CD4-positive, alpha-beta memory T cell (primary cell): ENCODE results near the gene COQ6. TPM values are rescaled to one million over a fixed set of nuclear protein-coding genes. Genes with fewer than 3 reads are reported as not detected.
"Not testable (repeated sequence)": the region's sequence is repeated elsewhere in the genome, so short reads cannot be mapped to it uniquely, and the experiment has no call there.

Experiments used
- CTCF ChIA-PET: fragments of 350-600 bp; sonication (Branson Sonifier 250); formaldehyde crosslinking; loops from one replicate; lab custom pipeline; 2021; ENCODE audit warnings: inconsistent platforms; ENCODE audit not compliant: partially characterized antibody; lab: Charles Lee
- POLR2A ChIA-PET: fragments of 350-600 bp; sonication (Branson Sonifier 250); formaldehyde crosslinking; loops from one replicate; lab custom pipeline; 2021; ENCODE audit not compliant: partially characterized antibody; lab: Charles Lee
- DNase-seq, 5 donors: peaks; one replicate each; pipeline versions ENCODE4 v3.0.0 to v3.0.0-alpha.2; 2020 to 2022; ENCODE audit warnings: mixed read lengths in 1 of 5
- H3K27ac ChIP-seq: one replicate; pipeline ENCODE4 v1.7.0; 2013; ENCODE audit warnings: low read depth, low read length
- H3K27me3 ChIP-seq: 2 replicates; pipeline ENCODE4 v1.7.0; 2013; ENCODE audit warnings: mild to moderate bottlenecking, low read length, moderate library complexity; ENCODE audit not compliant: insufficient read depth
- H3K36me3 ChIP-seq: 2 replicates; pipeline ENCODE4 v1.7.0; 2013; ENCODE audit warnings: mild to moderate bottlenecking, low read length, moderate library complexity; ENCODE audit not compliant: insufficient read depth
- H3K4me1 ChIP-seq: 2 replicates; pipeline ENCODE4 v1.7.0; 2013; ENCODE audit warnings: mild to moderate bottlenecking, low read length, moderate library complexity; ENCODE audit not compliant: insufficient read depth
- H3K4me3 ChIP-seq, 2 donors: one replicate each; pipeline ENCODE4 v1.7.0; 2013; ENCODE audit warnings: low read length in 2 of 2, mild to moderate bottlenecking in 1 of 2
- H3K9me3 ChIP-seq, 2 donors: one replicate each; pipeline ENCODE4 v1.7.0; 2013; ENCODE audit warnings: low read length in 2 of 2, control low read depth in 1 of 2; ENCODE audit not compliant: control insufficient read depth in 1 of 2
- H3K27ac Mint-ChIP-seq, 7 donors: one replicate each; pipeline ENCODE4 v1.8.0; 2020 to 2021; ENCODE audit warnings: mixed read lengths in 7 of 7, mild to moderate bottlenecking in 6 of 7, inconsistent platforms in 3 of 7, moderate library complexity in 3 of 7
- H3K27me3 Mint-ChIP-seq, 2 donors: one replicate each; pipeline ENCODE4 v1.8.0; 2020 to 2021; ENCODE audit warnings: mixed read lengths in 2 of 2
- H3K36me3 Mint-ChIP-seq, 2 donors: one replicate each; pipeline ENCODE4 v1.8.0; 2020 to 2021; ENCODE audit warnings: mixed read lengths in 2 of 2, inconsistent platforms in 1 of 2, mild to moderate bottlenecking in 1 of 2
- H3K4me1 Mint-ChIP-seq, 4 donors: one replicate each; pipeline ENCODE4 v1.8.0; 2020 to 2021; ENCODE audit warnings: mixed read lengths in 4 of 4, mild to moderate bottlenecking in 1 of 4
- H3K4me3 Mint-ChIP-seq, 8 donors: one replicate each; pipeline ENCODE4 v1.8.0; 2020 to 2021; ENCODE audit warnings: mixed read lengths in 8 of 8, mild to moderate bottlenecking in 7 of 8, moderate library complexity in 6 of 8, inconsistent platforms in 3 of 8
- H3K9me3 Mint-ChIP-seq, 8 donors: one replicate each; pipeline ENCODE4 v1.8.0; 2020 to 2021; ENCODE audit warnings: mixed read lengths in 8 of 8, mild to moderate bottlenecking in 5 of 8, inconsistent platforms in 3 of 8, moderate library complexity in 1 of 8
- intact Hi-C: fragments of 100-400 bp; cut with micrococcal nuclease; formaldehyde crosslinking; loops from one replicate; pipeline ENCODE4 v1.15.1; 2023
- polyA plus RNA-seq, 2 donors: library from polyadenylated mRNA; unstranded; fragments of 300-500 nt; fragmentation: Illumina TruSeq; gene quantifications; one replicate each; pipeline ENCODE4 v1.2.3, GENCODE V29; 2021
- total RNA-seq, 2 experiments: library from RNA; stranded (reverse); gene quantifications; one replicate each; pipeline ENCODE4 v1.2.3, GENCODE V29; 2021

Gene COQ6
- 10 to 100 TPM; 38.7 to 41.1 TPM for total RNA-seq
- 10 to 100 TPM; 20.7 to 23.3 TPM for polyA plus RNA-seq

DNA sequence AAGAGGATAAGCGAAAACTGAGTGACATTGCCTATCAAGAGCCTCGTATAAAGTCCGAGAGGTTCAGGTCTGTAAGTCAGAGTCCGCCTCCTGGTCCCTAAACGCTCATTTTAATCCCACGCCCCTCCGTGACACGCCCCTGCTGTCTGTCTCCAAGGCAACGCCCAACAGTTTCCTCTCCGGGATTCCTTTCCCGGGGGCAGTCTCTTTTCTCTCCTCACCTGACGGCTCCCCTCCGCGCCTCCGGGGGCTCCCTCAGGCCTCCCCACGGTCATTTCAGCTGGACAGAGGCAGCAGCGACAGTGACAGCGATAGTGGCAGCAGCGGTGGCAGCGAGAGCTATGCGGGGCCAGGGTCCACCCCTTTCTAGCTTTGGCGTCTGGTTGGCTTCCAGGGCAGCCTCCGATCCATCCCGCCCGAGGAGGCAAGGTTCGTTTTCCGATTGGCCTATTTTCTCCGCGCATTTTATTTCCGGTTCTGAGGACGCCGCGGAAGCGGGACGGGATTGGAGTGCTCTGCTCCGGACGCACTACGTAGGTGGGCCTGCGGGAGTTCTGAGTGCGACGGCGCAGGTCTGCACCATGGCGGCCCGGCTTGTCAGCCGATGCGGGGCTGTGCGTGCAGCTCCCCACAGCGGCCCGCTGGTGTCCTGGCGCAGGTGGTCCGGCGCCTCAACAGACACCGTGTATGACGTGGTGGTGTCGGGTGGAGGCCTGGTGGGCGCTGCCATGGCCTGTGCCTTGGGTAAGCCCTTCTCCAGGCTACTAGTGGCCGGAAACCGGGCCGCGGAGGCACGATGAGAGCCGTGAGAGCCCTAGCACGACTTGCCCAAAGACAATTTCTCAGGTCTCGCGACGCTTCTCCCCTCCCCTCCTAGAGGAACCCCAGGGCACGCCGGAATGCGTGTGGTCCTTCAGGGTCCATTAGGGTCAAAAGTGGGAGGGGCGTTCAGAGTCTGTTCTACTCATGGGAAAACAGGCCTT is at the start of gene COQ6, which contains the start of gene FAM161B:
COQ6 (plus strand) TSS at position 551 of the 983 bp plus-strand sequence; CDS start at position 582, 31 bp downstream.
FAM161B (minus strand) TSS at position 343 of the 983 bp plus-strand sequence; CDS start at position 275, 68 bp downstream.
- H3K4me3 ChIP-seq, result peak within 1 kb of the TSS; percentile 93 to 99
- H3K36me3 ChIP-seq, result peaks cover 11% of the 10 kb centered on the region
- DNase-seq, result peak; percentile 94 to 97 (median 95)
- intact Hi-C loops, result loop anchor here (1.0 to 5.0 kb wide), 5 partner anchors 63 to 188 kb away; partner anchors contain the start of genes ALDH6A1, LIN52 and ZNF410
- ChIA-PET CTCF (interaction anchor here (0.8 to 1.0 kb wide), 2 partner anchors 8 to 69 kb away, joined by 4 read pairs; partner anchors contain the start of genes BBOF1 and ENTPD5), POLR2A (interaction anchor here (0.6 to 1.6 kb wide), 11 partner anchors 64 to 892 kb away, joined by 3 to 8 read pairs (median 5); partner anchors contain the start of genes BBOF1, ENTPD5, PSEN1 and PTGR2)
- H3K4me1 ChIP-seq, result peaks cover 11% of the 10 kb centered on the region
- no peaks in the 10 kb centered on the region for H3K9me3 ChIP-seq
- H3K9me3 Mint-ChIP-seq, result no peaks in the 10 kb centered on the region
- H3K4me3 Mint-ChIP-seq, result peak within 1 kb of the TSS; percentile 93 to 100 (median 98)
- H3K4me1 Mint-ChIP-seq, result peaks cover 13 to 25% (median 22%) of the 10 kb centered on the region in 4 donors
- H3K36me3 Mint-ChIP-seq, result peaks cover 6 to 24% of the 10 kb centered on the region in 2 donors
- H3K27ac ChIP-seq, result peak within 1 kb of the TSS; percentile 84
- H3K27me3 Mint-ChIP-seq, result no peaks in the 10 kb centered on the region
- no peaks in the 10 kb centered on the region for H3K27me3 ChIP-seq
- peak within 1 kb of the TSS; percentile 94 to 99 (median 97) for H3K27ac Mint-ChIP-seq

GRCh38 chr14:73903028-73903427 is 47.1 kb upstream of the COQ6 start:
- Mint-ChIP-seq H3K27me3 (no peaks in the 10 kb centered on the region), H3K4me3 (no peak overlapping the region), H3K36me3 (peaks cover 30 to 66% of the 10 kb centered on the region in 2 donors), H3K27ac (peak overlapping the region in 1 of 7 donors; percentile 44), H3K4me1 (no peaks in the 10 kb centered on the region), H3K9me3 (no peaks in the 10 kb centered on the region)
- POLR2A ChIA-PET, result no interaction called here
- Histone ChIP-seq H3K9me3 (no peaks in the 10 kb centered on the region), H3K27me3 (no peaks in the 10 kb centered on the region), H3K27ac (no peak overlapping the region), H3K4me3 (no peak overlapping the region), H3K36me3 (peaks cover 45% of the 10 kb centered on the region), H3K4me1 (no peaks in the 10 kb centered on the region)
- DNase-seq, result no peak
- intact Hi-C loops, result no loop called here
- CTCF ChIA-PET, result no interaction called here

GRCh38 chr14:73909681-73910080 is 40.4 kb upstream of the COQ6 start:
- H3K36me3 ChIP-seq, result peaks cover 52% of the 10 kb centered on the region

DNA sequence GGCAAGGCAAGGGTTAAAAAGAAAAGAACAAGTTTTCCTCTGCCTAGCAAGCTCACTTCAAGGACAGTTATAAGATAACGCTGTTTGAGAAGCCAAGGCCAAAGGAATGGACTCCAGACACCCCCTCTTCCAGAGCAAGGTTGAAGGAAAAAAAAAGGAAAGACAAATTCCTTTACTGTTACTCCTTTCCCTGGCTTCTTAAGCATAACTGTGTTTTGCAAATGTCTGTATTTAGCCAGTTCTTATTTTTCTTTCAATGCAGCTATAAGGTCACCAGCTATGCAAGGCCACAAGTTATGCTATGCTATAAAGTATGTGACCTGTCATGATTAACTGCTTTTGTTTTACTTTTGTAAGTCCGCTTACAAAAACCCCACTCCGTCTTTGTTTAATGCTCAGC is 36.8 kb upstream of the COQ6 start:
- Mint-ChIP-seq H3K9me3 (peaks cover 0 to 15% (median 9%) of the 10 kb centered on the region in 8 donors), H3K4me1 (peaks cover 0 to 11% (median 7%) of the 10 kb centered on the region in 4 donors), H3K36me3 (peaks cover 62 to 68% of the 10 kb centered on the region in 2 donors), H3K4me3 (no peak overlapping the region), H3K27me3 (no peaks in the 10 kb centered on the region), H3K27ac (no peak overlapping the region)
- Histone ChIP-seq H3K27me3 (no peaks in the 10 kb centered on the region), H3K27ac (no peak overlapping the region), H3K9me3 (no peaks in the 10 kb centered on the region), H3K36me3 (peaks cover 41% of the 10 kb centered on the region), H3K4me1 (no peaks in the 10 kb centered on the region), H3K4me3 (no peak overlapping the region)
- CTCF ChIA-PET, result no interaction called here
- no peak for DNase-seq
- POLR2A ChIA-PET, result no interaction called here
- intact Hi-C loops, result no loop called here

More at GRCh38 chr14:73909681-73910080, 40.4 kb upstream of the COQ6 start:
- H3K4me3 Mint-ChIP-seq, result no peak overlapping the region
- H3K4me1 Mint-ChIP-seq, result peaks cover 0 to 6% (median 3%) of the 10 kb centered on the region in 4 donors
- H3K4me1 ChIP-seq, result no peaks in the 10 kb centered on the region
- H3K27ac Mint-ChIP-seq, result peak overlapping the region in 5 of 7 donors; percentile 12 to 79 (median 28)
- H3K27ac ChIP-seq, result no peak overlapping the region
- ChIA-PET POLR2A (no interaction called here), CTCF (no interaction called here)
- H3K9me3 Mint-ChIP-seq, result peaks cover 0 to 15% (median 9%) of the 10 kb centered on the region in 8 donors
- H3K9me3 ChIP-seq, result no peaks in the 10 kb centered on the region
- no peak overlapping the region for H3K4me3 ChIP-seq
- no peak for DNase-seq
- no peaks in the 10 kb centered on the region for H3K27me3 ChIP-seq
- intact Hi-C loops, result no loop called here
- peaks cover 74 to 77% of the 10 kb centered on the region in 2 donors for H3K36me3 Mint-ChIP-seq
- no peaks in the 10 kb centered on the region for H3K27me3 Mint-ChIP-seq

- peak overlapping the region in 2 of 7 donors; percentile 7 to 65 for H3K27ac Mint-ChIP-seq
- H3K4me1 Mint-ChIP-seq, result peaks cover 0 to 5% (median 4%) of the 10 kb centered on the region in 4 donors
- no peak overlapping the region for H3K4me3 ChIP-seq
- no peak overlapping the region for H3K27ac ChIP-seq
- intact Hi-C loops, result no loop called here
- no peak for DNase-seq
- H3K4me1 ChIP-seq, result no peaks in the 10 kb centered on the region
- H3K27me3 ChIP-seq, result no peaks in the 10 kb centered on the region
- peaks cover 0 to 15% (median 6%) of the 10 kb centered on the region in 8 donors for H3K9me3 Mint-ChIP-seq
- no peaks in the 10 kb centered on the region for H3K27me3 Mint-ChIP-seq
- H3K36me3 Mint-ChIP-seq, result peaks cover 53 to 58% of the 10 kb centered on the region in 2 donors
- ChIA-PET POLR2A (no interaction called here), CTCF (no interaction called here)
- H3K36me3 ChIP-seq, result peaks cover 36% of the 10 kb centered on the region
- no peak overlapping the region for H3K4me3 Mint-ChIP-seq
- no peaks in the 10 kb centered on the region for H3K9me3 ChIP-seq
These were observed 33.8 kb upstream of the COQ6 start for GRCh38 chr14:73916324-73916723.

- H3K27ac ChIP-seq, DNase-seq, H3K4me3 Mint-ChIP-seq, H3K4me1 Mint-ChIP-seq, H3K4me1 ChIP-seq, H3K27me3 ChIP-seq, H3K27me3 Mint-ChIP-seq, H3K9me3 ChIP-seq, CTCF ChIA-PET, H3K9me3 Mint-ChIP-seq, POLR2A ChIA-PET, intact Hi-C loops, H3K4me3 ChIP-seq: not testable (repeated sequence)
- peaks cover 46 to 64% of the 10 kb centered on the region in 2 donors for H3K36me3 Mint-ChIP-seq
- H3K27ac Mint-ChIP-seq, result peak overlapping the region in 1 of 7 donors; percentile 41
- H3K36me3 ChIP-seq, result peaks cover 49% of the 10 kb centered on the region
These were observed 30.6 kb upstream of the COQ6 start for GRCh38 chr14:73919457-73919856.

- ChIA-PET CTCF (interaction anchor here (1.2 kb wide), 1 partner anchor 10 kb away, joined by 3 read pairs; no protein-coding TSS in a partner anchor), POLR2A (no interaction called here)
- no peak overlapping the region for H3K4me3 Mint-ChIP-seq
- no peaks in the 10 kb centered on the region for H3K27me3 Mint-ChIP-seq
- Histone ChIP-seq H3K27ac (no peak overlapping the region), H3K9me3 (no peaks in the 10 kb centered on the region), H3K4me1 (no peaks in the 10 kb centered on the region), H3K36me3 (peaks cover 83% of the 10 kb centered on the region), H3K27me3 (no peaks in the 10 kb centered on the region), H3K4me3 (no peak overlapping the region)
- H3K9me3 Mint-ChIP-seq, result peaks cover 0 to 2% (median 0%) of the 10 kb centered on the region in 8 donors
- intact Hi-C loops, result no loop called here
- H3K27ac Mint-ChIP-seq, result peak overlapping the region in 3 of 7 donors; percentile 40 to 49 (median 41)
- DNase-seq, result no peak
- H3K4me1 Mint-ChIP-seq, result peaks cover 0 to 5% (median 0%) of the 10 kb centered on the region in 4 donors
- peaks cover 67 to 84% of the 10 kb centered on the region in 2 donors for H3K36me3 Mint-ChIP-seq
These were observed 25.8 kb upstream of the COQ6 start for GRCh38 chr14:73924337-73924736.
